Glutamatergic neuron (in vitro differentiated cells): ENCODE results near the gene ITPK1. TPM values are rescaled to one million over a fixed set of nuclear protein-coding genes. Genes with fewer than 3 reads are reported as not detected.
A peak's percentile ranks its signal among the peaks of the same experiment; 100 is the strongest.
"Not testable (repeated sequence)": the region's sequence is repeated elsewhere in the genome, so short reads cannot be mapped to it uniquely, and the experiment has no call there.

Experiments
- DNase-seq: peaks from one replicate; pipeline ENCODE4 v3.0.0; 2022
- H3K27ac Mint-ChIP-seq: one replicate; pipeline ENCODE4 v1.8.0; 2020; ENCODE audit warnings: mild to moderate bottlenecking, mixed read lengths, inconsistent platforms; ENCODE audit not compliant: unreplicated experiment
- H3K27me3 Mint-ChIP-seq: one replicate; pipeline ENCODE4 v1.8.0; 2020; ENCODE audit warnings: mild to moderate bottlenecking, moderate library complexity, mixed read lengths, inconsistent platforms; ENCODE audit not compliant: unreplicated experiment
- H3K36me3 Mint-ChIP-seq: one replicate; pipeline ENCODE4 v1.8.0; 2020; ENCODE audit warnings: mild to moderate bottlenecking, mixed read lengths, inconsistent platforms; ENCODE audit not compliant: unreplicated experiment
- H3K4me1 Mint-ChIP-seq: one replicate; pipeline ENCODE4 v1.8.0; 2020; ENCODE audit warnings: mild to moderate bottlenecking, low read depth, mixed read lengths, inconsistent platforms; ENCODE audit not compliant: unreplicated experiment
- H3K4me3 Mint-ChIP-seq: one replicate; pipeline ENCODE4 v1.8.0; 2020; ENCODE audit warnings: mild to moderate bottlenecking, mixed read lengths, inconsistent platforms; ENCODE audit not compliant: unreplicated experiment
- H3K9me3 Mint-ChIP-seq: one replicate; pipeline ENCODE4 v1.8.0; 2020; ENCODE audit warnings: mild to moderate bottlenecking, moderate library complexity, mixed read lengths, inconsistent platforms; ENCODE audit not compliant: unreplicated experiment
- total RNA-seq: library from RNA; stranded (reverse); fragmentation: NEBNext Ultra II Directional; extraction: Animal tissue kit (Norgen Biotek cat#: 25700); gene quantifications from one replicate; pipeline ENCODE4 v1.2.1, GENCODE V29; 2021; ENCODE audit not compliant: unreplicated experiment
- TF ChIP-seq, protein P1 (sequence below): fragments of 200-600 bp; sonication (generic); IDR thresholded peaks from one replicate; pipeline ENCODE4 v1.5.0; 2021; ENCODE audit not compliant: partially characterized antibody, unreplicated experiment

ITPK1 gene
- total RNA-seq, 1 donor from 2014 or later, result 132 TPM

DNA sequence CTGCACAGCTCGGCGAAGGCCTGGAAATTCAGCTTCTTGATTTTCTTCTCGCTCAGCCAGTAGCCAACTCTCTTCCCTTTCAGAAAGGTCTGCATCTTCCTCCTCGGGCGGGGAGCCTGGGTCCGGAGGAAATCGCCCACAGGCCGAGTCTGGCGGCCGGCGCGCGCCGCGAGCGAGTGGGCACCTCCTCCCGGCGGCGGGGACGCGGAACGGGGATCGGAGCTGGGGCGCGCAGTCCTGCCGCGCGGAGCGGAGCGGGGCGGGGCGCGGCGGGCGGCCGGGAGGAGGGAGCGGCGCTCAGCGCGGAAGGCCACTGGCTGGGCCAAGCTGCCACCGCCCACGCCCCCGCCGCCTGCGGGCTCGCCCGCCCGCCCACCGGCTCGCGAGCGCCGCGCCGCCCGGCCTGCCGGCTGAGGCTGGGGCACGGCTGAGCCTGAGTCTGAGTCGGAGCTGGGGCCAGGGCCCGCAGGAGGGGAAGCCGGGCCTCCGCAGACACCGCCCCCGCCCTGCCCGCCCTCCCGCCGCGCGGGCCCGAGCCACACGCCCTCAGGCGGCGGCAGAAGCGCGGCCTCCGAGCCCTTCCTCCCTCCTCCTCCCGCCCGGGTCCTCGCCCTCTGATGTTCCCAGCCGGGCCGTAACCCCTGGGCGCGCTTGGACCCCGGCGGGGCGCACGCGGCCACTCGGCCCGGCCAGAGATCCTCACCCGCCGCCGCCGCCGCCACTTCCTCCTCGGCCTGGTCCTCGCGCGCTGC is 480 bp downstream of the ITPK1 start:
- Mint-ChIP-seq H3K36me3 (no peaks in the 10 kb centered on the region), H3K27ac (no peak overlapping the region), H3K27me3 (peaks cover 5% of the 10 kb centered on the region), H3K4me1 (peaks cover 10% of the 10 kb centered on the region), H3K4me3 (peak overlapping the region; percentile 86), H3K9me3 (peaks cover 6% of the 10 kb centered on the region)
- DNase-seq, result peak; percentile 86
- TF ChIP-seq, protein P1, sequence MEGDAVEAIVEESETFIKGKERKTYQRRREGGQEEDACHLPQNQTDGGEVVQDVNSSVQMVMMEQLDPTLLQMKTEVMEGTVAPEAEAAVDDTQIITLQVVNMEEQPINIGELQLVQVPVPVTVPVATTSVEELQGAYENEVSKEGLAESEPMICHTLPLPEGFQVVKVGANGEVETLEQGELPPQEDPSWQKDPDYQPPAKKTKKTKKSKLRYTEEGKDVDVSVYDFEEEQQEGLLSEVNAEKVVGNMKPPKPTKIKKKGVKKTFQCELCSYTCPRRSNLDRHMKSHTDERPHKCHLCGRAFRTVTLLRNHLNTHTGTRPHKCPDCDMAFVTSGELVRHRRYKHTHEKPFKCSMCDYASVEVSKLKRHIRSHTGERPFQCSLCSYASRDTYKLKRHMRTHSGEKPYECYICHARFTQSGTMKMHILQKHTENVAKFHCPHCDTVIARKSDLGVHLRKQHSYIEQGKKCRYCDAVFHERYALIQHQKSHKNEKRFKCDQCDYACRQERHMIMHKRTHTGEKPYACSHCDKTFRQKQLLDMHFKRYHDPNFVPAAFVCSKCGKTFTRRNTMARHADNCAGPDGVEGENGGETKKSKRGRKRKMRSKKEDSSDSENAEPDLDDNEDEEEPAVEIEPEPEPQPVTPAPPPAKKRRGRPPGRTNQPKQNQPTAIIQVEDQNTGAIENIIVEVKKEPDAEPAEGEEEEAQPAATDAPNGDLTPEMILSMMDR, result no peak

DNA sequence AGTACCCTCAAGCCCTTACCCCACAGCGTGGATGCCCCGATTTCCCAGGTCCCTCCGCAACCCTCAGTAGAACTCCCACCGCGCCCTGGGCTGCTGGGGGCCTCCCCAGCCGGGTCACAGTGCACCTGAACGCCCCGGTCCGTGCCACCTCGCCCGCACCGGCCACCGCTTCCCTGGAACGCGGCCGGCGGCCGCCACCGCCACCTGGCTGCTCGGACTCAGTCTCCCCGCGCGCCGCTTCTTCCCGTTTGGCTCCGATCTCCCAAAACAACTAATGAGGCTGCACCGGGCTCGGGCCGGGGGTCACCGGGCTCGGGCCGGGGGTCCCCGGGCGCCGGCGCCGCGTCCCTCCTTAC is 1.0 kb downstream of the ITPK1 start:
- Mint-ChIP-seq H3K4me3 (peak overlapping the region; percentile 86), H3K27me3 (peaks cover 5% of the 10 kb centered on the region), H3K36me3 (no peaks in the 10 kb centered on the region), H3K27ac (peak overlapping the region; percentile 52), H3K4me1 (peaks cover 16% of the 10 kb centered on the region), H3K9me3 (peaks cover 6% of the 10 kb centered on the region)
- TF ChIP-seq, protein P1, result no peak
- no peak for DNase-seq

DNA sequence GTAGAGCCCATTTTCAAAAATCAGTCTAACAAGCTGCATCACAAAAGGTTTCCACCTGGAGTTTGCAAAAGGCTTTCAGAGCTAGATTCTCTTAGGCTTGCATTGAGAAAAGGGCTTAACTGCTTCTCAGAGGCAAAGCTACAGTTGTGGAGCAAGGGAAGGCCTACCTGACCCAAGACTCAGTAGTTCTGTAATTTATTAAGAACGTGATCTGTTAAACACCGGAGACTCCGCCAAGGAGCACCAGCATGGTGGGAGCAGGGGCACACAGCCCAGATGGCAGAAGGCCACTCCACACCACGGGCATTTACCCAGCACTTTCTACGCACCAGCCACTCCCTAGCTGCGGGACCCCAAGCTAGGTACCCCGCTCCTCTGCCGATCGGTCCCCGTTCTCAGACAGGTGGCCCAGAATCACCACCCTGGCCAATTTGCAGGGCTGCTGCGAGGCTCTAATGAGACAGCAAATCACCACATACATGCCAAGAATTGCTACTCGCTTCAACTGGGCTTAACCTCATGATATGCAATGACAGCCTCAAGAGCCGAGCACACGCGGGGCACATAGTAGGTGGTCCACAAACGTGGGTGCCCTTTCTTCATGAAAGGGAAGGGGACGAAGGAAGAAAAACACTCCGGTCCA is 1.5 kb downstream of the ITPK1 start:
- TF ChIP-seq, protein P1, result no peak
- H3K36me3 Mint-ChIP-seq, result no peaks in the 10 kb centered on the region
- H3K27me3 Mint-ChIP-seq, result peaks cover 5% of the 10 kb centered on the region
- H3K27ac Mint-ChIP-seq, result peak overlapping the region; percentile 52
- peak overlapping the region; percentile 86 for H3K4me3 Mint-ChIP-seq
- H3K9me3 Mint-ChIP-seq, result peaks cover 6% of the 10 kb centered on the region
- DNase-seq, result no peak
- peaks cover 18% of the 10 kb centered on the region for H3K4me1 Mint-ChIP-seq

DNA sequence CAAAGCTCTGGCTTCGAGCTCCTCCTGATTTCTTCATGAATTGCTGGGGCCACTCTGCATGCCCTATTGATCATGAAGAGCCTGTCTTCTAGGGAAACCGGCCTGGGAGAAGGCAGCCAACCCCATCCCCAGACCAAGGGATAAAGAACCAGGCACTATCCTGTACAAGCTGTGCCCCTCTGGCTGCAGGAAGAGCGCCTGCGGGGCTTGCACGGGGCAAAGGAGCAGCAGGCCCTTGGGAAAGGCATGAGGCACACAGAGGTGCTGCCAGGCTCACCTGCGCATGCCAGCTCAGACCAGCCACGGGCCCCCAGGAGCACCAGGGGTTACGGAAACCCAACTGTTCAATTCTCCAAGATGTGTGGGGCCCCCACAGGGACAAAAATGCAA is 2.1 kb downstream of the ITPK1 start:
- TF ChIP-seq, protein P1, result no peak
- DNase-seq, result no peak
- H3K9me3 Mint-ChIP-seq, result peaks cover 6% of the 10 kb centered on the region
- H3K4me3 Mint-ChIP-seq, result peak overlapping the region; percentile 86
- H3K36me3 Mint-ChIP-seq, result no peaks in the 10 kb centered on the region
- H3K4me1 Mint-ChIP-seq, result peaks cover 18% of the 10 kb centered on the region
- H3K27me3 Mint-ChIP-seq, result peaks cover 5% of the 10 kb centered on the region
- H3K27ac Mint-ChIP-seq, result peak overlapping the region; percentile 85

DNA sequence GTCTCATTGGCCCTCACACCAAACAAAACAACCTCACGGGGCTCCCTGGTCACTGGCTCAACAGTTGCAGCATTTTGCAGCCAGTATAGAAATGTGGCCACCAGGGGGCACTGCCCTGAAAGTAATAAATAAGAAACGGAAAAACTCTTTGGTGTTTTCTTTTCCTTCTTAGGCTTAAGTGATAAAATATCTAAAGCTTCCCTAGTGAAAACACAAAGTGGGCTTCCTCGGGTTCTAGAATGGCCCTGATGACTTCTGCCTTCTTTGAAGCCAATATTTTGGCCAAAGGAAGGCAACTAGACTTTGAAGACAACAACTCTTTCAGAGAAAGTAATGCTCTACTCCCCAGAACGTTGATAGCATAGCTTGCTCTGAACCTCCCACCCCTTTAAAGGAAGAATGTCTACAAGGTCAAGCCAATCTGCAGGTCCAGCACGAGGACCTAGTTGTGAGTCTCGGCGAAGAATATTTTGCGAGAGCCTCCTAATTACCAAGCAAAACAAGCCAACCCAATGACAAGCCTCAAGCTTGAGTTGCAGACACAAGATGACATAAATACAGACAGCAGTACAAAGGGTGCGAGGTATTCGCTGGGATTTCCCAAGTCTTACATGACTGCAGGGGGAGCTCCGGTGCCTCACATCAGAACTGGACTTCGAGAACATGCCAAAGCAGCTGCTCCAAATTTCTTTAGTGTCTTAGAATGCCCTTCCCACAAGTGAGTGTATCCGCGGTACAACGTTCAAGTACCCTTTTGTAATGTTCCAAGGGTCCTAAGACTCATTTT is 2.6 kb downstream of the ITPK1 start:
- Mint-ChIP-seq H3K36me3 (no peaks in the 10 kb centered on the region), H3K9me3 (peaks cover 6% of the 10 kb centered on the region), H3K4me3 (peak overlapping the region; percentile 86), H3K4me1 (peaks cover 18% of the 10 kb centered on the region), H3K27me3 (peaks cover 4% of the 10 kb centered on the region), H3K27ac (peak overlapping the region; percentile 85)
- DNase-seq, result peak; percentile 78
- TF ChIP-seq, protein P1, result peak; percentile 98

DNA sequence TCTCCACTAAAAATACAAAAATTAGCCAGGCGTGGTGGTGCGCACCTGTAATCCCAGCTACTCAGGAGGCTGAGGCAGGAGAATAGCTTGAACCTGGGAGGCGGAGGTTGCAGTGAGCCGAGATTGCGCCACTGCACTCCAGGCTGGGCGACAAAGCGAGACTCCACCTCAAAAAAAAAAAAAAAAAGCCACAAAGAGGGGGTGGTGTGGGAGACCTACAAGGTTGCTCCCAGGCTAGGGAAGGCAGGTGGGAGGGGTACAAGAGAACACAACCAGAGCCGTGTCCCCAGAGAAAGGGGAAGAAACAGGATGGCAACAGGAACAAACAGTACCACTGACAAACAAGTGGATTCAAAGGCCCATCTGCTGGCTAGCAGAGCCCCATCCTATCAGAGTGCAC is 4.2 kb downstream of the ITPK1 start:
- peaks cover 21% of the 10 kb centered on the region for H3K4me1 Mint-ChIP-seq
- not testable (repeated sequence) for H3K4me3 Mint-ChIP-seq, H3K9me3 Mint-ChIP-seq, H3K36me3 Mint-ChIP-seq, H3K27me3 Mint-ChIP-seq, H3K27ac Mint-ChIP-seq, DNase-seq
